NCI-H748 (cell line): ENCODE data around the gene ANKRD39.

Source experiments
- DNase-seq: peaks from one replicate; lab custom pipeline; 2025; ENCODE audit not compliant: unreplicated experiment; lab: John Stamatoyannopoulos, UW

Gene ANKRD39

GRCh38 chr2:96831679-96832078, 26.1 kb downstream of the ANKRD39 start:
- no peak for DNase-seq

DNA sequence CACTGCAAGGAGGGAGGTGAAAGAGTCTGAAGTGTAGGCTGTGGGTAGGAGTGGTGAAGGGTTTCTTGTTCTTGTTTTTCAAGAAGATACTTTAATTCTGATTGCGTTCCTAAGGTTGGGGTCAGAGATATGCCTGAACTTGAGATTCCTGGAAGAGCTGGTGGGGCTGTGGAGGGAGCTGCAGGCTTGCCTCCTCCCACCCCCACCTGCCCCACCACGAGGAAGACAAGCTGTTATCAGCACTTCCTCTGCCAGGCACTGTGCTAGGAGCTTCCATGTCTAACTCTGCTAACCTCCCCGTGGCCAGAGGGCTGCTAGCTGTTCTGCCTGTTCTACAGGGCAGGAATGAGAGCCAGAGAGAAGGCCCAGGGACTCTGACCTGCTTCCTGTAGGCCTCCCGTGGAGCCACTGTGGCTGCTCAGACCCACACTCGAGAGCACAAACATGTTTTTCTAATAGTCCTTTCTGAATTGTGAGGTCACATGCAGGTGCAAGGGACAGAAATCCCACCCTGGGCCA, 27.7 kb downstream of the ANKRD39 start:
- DNase-seq = no peak

- no peak for DNase-seq
Measured at GRCh38 chr2:96828874-96829273, 28.9 kb downstream of the ANKRD39 start.

DNA sequence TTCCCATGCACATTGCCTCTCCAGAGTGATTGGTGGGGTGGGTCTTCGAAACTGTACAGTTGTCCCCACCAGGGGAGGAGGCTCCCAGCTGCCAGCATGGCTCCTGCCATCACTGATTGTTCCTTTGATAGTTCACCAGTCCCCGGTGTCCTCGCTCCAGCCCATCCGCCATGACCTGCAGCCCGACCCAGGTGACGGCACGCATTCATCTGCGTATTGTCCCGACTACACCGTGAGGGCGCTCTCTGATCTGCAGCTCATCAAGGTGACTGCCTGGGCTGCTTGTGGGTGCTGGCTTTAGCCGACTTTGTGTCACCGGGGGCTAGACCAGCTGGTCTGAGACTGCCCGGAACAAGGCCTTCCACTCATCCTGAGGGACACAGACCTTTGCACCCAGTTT, 29.4 kb downstream of the ANKRD39 start:
- no peak for DNase-seq

DNA sequence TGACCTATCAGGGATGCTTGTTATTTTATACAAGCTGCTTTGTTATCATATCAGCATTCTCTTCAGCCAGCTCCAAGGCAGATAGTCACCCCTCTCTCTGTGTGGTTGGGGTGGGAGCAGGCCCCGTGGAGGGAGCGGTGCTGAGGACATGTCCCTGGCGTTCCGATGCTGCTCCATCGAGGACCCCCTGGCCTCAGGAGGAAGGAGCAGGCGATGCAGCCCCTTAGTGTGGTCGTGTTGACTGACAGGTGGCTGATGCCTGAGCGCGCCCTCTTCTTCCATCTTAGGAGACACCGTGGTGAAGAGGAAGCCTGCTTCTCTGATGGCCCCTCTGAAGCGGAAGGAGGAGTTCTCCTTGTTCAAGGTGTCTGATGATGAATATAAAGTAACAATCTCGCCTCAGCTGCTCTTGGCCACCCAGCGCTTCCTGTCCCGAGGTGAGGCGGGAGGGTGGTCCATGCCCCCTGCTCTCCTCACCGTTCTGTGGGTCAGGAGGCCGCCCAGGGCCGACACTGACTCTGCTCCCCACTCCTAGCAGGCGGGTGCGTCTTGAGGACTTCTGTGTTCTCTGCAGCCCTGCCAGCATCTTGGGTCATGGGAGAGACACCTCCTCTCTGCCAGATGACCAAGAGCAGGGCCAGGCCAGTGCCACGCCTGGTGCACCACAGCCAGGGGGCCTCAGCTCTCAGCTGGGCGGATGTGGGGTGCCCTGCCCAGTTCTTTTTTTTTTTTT, 31.1 kb downstream of the ANKRD39 start:
- DNase-seq = no peak

DNA sequence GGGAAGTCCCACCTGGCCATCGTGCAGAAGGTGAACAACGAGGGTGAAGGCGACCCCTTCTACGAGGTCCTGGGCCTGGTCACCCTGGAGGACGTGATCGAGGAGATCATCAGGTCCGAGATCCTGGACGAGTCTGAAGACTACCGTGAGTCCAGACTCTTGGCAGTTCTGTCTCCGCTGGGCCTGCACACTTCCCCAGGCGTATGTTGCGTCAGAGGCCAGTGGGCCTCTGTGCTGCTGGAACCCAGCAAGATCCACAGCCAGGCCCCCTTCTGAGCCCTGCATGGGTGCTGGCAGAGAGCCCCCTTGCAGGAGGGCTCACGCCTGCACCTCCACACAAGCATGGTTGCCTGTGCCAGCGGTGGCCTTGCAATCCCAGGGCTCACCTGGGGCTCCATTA, 32.8 kb downstream of the ANKRD39 start:
- no peak for DNase-seq

GRCh38 chr2:96824079-96824870, 33.5 kb downstream of the ANKRD39 start:
- DNase-seq = no peak

DNA sequence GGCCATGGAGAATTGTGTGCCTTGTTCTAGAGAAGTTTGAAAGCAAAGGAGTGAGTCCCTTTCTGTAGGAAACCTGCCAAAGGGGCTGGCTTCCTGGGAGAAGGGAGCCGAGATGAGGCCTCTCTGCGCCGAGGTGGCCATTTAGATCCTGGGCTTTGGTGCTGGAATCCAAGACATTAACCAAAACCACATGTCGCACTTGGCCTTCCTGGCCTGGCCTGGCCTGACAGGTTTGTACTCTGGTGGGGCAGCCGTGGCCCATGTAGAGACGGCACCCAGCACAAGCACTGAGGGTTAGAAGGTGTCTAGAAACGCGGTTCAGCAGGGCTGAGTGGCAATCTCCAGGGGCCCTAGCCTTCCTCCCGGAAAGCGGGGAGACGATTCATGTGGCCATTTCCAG, 34.6 kb downstream of the ANKRD39 start:
- no peak for DNase-seq

DNA sequence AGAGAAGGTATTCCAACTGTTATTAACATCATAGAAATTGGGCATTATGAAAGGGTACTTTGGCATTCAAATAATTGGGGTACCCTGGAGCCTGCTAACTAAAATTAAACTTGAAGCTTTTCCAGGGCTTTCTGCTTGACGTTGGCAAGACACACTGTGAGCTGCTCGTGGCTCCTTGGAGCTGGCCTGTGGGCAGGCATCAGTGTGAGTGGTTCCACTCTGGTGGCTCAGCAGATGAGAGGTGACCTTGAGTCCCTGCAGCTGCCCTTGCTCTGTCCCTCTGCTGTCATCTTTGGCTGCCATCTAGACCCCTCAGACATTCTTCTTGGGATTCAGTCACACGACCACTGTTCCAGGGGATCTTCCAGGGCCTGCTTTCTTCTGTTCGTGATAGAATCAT, 35.0 kb downstream of the ANKRD39 start:
- DNase-seq = no peak

- DNase-seq = no peak
Measured at GRCh38 chr2:96821113-96821675, 36.6 kb downstream of the ANKRD39 start.

DNA sequence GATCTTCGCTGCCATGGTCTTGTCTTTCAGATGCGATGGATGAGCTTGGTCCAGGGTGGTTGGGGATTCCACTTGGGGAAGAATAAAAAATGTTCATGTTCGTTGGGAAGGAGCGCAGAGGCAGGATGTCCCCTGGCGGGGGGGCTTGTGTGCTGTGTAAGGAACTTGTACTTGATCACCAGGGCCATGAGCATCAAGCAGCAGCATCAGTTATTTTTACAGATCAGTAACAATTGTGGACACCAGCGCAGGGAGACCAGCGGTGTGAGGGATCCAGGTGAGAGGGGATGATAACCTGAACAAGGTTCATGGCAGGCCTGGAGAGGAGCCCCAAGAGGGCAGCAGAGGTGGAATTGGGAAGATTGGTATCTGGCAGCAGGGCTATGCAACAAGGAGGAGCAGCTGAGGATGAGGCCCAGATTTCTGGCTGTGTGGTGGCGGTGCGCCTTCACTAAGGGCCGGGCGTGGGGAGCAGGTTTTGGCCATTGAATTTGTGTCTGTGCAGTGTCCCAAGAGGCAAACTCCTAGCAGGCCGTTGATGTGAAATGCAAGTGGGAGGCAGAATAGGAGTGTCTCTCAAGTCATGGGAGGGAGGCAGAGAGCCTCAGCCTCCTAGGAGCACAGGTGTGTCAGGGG, 37.8 kb downstream of the ANKRD39 start:
- no peak for DNase-seq

DNA sequence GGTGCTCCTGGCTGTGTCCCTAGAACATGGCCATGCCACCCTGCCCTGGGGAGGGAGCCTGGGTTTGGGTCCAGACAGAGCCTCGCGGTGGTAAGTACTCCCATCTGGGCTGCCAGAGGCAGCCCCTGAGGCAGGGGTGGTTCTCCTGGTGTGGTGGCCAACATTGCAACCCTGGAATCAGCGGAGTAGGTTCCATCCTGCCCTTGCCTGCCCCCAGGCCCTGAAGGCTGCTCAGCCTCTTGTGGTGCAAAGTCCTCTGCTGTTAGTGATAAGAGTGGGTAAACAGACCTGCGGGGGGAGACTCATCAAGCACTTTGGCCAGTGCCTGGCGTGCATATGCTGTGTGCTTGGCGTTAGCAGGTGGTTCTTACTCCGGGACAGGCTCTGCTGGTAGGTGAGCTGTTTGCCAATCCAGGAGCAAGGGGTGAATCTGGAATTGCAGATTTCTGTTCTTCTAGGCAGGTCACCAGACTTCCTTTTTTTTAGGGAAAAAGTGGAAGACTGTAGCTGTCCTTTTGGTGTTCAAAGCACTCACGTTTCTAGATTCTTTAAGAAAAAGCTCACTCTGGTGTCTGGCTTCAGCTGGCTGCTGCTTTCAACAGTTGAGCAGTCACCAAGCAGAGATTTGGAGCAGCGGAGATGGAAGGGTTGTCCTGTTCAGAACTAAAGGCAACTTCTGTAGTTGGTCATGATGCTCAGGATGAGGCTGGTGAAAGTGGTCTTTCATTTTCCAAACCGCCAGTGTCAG, 38.5 kb downstream of the ANKRD39 start:
- DNase-seq = peak; percentile 36

GRCh38 chr2:96817882-96818281, 39.9 kb downstream of the ANKRD39 start:
- DNase-seq = no peak

- peak; percentile 49 for DNase-seq
Measured at GRCh38 chr2:96816836-96817702, 40.7 kb downstream of the ANKRD39 start.

DNA sequence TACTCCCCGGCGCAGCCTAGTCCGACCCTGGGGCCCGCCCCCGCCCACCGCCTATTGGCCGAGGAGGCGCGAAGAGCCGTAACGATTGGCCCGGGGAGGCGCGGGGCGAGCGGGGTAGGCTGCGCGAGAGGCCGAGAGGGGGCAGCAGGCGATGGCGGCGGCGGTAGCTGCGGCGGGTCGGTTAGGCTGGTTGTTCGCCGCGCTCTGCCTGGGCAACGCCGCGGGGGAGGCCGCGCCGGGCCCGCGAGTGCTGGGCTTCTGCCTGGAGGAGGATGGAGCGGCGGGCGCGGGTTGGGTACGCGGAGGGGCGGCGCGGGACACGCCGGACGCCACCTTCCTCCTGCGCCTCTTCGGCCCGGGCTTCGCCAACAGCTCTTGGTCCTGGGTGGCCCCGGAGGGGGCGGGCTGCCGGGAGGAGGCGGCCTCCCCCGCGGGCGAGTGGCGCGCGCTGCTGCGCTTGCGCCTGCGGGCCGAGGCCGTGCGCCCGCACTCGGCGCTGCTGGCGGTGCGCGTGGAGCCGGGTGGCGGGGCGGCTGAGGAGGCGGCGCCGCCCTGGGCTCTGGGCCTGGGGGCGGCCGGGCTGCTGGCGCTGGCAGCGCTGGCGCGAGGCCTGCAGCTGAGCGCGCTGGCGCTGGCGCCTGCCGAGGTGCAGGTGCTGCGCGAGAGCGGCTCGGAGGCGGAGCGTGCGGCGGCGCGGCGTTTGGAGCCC, 41.5 kb downstream of the ANKRD39 start, which contains the start of gene CNNM3:
CNNM3 (plus strand) TSS at position 142 of the 709 bp plus-strand sequence; CDS start at position 152, 10 bp downstream.
- peak; percentile 93 for DNase-seq

GRCh38 chr2:96815326-96816126, 42.3 kb downstream of the ANKRD39 start:
- peak; percentile 30 for DNase-seq

DNA sequence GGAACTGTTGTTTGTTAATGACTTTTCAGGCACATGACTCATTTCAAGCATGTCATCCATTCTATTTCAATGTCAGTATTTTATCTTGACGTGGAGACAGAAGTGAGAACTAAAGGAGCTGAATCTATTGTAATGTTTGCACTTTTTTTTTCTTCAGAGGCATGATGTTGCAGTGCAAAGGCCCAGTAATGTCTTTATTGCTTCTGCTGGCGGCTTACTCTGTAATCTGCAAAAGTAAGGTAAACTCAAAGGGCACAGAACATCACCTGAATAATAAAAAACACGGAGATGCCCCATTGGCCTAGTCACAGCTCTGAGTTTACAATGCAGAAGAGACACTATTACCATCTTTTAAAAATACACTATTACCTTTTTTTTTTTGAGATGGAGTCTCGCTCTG, 44.2 kb downstream of the ANKRD39 start:
- no peak for DNase-seq

- no peak for DNase-seq
Measured at GRCh38 chr2:96811917-96812316, 45.9 kb downstream of the ANKRD39 start.
